Fibroblast of pulmonary artery (primary cell): Measurements from ENCODE around the gene RERGL.
"Not testable (repeated sequence)": the region's sequence is repeated elsewhere in the genome, so short reads cannot be mapped to it uniquely, and the experiment has no call there.

Source experiments
- DNase-seq: peaks from one replicate; pipeline ENCODE4 v3.0.0-alpha.2; 2010; ENCODE audit warnings: low read depth
- H3K4me3 ChIP-seq: replicated peaks from 2 replicates; pipeline ENCODE4 v1.5.1; 2011; ENCODE audit warnings: low read depth, mild to moderate bottlenecking, control low read depth, low read length, moderate library complexity
- CTCF ChIP-seq: IDR thresholded peaks from 2 replicates; pipeline ENCODE4 v1.5.1; 2011; ENCODE audit warnings: mild to moderate bottlenecking, control low read depth, low read length, inconsistent platforms; ENCODE audit errors: missing control alignments

RERGL gene

GRCh38 chr12:18071336-18071735 is 18.7 kb downstream of the RERGL start:
- H3K4me3 ChIP-seq: no peak overlapping the region
- no peak for DNase-seq
- no peak for TF ChIP-seq CTCF

- TF ChIP-seq CTCF: no peak
- no peak for DNase-seq
- no peak overlapping the region for H3K4me3 ChIP-seq
Observed at GRCh38 chr12:18068355-18068754, 21.6 kb downstream of the RERGL start.

DNA sequence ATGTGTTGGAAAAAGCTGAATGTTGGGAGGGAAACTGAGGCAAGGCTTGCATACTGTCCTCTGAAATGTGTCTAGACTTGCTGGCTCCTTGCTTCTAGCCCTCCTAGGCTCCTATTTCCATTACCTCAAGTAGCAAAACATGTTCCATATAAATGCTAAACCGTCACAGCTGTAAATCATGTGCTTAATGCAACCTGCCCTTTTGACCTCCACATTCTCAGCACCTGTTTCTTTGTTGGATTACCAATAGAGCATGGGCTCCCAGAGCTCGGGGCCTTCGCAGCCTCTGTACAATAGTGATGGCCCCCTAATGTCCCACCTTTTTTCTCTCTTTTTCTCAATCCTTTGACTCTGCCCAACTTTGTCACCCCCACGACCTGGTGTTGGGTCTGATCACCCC is 23.3 kb downstream of the RERGL start:
- DNase-seq: no peak
- H3K4me3 ChIP-seq: no peak overlapping the region
- TF ChIP-seq CTCF: no peak

DNA sequence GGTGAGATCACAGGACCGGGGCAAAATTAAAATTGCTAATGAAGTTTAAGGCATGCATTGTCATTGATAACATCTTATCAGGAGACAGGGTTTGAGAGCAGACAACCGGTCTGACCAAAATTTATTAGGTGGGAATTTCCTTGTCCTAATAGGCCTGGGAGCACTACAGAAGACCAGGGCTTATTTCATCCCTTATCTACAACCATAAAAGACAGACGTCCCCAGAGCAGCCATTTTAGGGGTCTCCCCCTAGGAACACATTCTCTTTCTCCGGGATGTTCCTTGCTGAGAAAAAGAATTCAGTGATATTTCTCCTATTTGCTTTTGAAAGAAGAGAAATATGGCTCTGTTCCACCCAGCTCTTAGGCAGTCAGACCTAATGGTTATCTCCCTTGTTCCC is 27.1 kb downstream of the RERGL start:
- H3K4me3 ChIP-seq: not testable (repeated sequence)

DNA sequence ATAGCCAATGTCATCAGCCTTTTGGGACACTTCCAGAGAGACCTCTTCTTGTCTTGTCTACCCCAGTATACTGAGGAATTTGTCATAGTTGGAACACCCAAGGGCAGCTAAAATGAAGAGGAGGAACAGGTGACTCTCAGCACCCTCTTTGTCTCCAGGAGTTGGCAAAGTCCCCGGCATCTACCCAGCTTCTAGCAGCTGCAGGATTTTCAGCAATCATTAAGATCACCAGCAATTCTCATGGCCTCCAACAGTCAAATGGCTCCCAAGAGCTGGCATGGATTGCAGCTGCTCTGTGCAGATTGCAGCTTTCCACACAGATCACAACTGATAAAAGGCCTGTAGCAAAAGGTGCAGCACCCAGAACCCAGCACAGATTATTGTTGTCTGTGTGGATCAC is 32.9 kb downstream of the RERGL start:
- no peak for DNase-seq
- no peak overlapping the region for H3K4me3 ChIP-seq
- TF ChIP-seq CTCF: no peak

More for the DNA sequence above, 27.1 kb downstream of the RERGL start:
- not testable (repeated sequence) for DNase-seq

- DNase-seq: no peak
- no peak overlapping the region for H3K4me3 ChIP-seq
- TF ChIP-seq CTCF: no peak
Observed at GRCh38 chr12:18054925-18055619, 34.9 kb downstream of the RERGL start.

- DNase-seq: no peak
- no peak overlapping the region for H3K4me3 ChIP-seq
- no peak for TF ChIP-seq CTCF
Observed at GRCh38 chr12:18045446-18045992, 44.5 kb downstream of the RERGL start.

- H3K4me3 ChIP-seq, DNase-seq: not testable (repeated sequence)
Observed at GRCh38 chr12:18040060-18040742, 49.8 kb downstream of the RERGL start.
